HepG2 (cell line): Measurements from ENCODE around the gene CELSR3. TPM values are rescaled to one million over a fixed set of nuclear protein-coding genes. Genes with fewer than 3 reads are reported as not detected.

Experiments
- DBP ChIP-seq: sonication (generic); formaldehyde crosslinking; IDR thresholded peaks from 2 replicates; pipeline ENCODE4 v1.4.0; 2020; ENCODE audit warnings: missing genetic modification reagents; ENCODE audit errors: not compliant biosample characterization
- HOMEZ ChIP-seq: IDR thresholded peaks from 2 replicates; pipeline ENCODE4 v1.6.1; 2016; ENCODE audit warnings: low read depth
- MAFG ChIP-seq: sonication (generic); formaldehyde crosslinking; IDR thresholded peaks from 2 replicates; pipeline ENCODE4 v1.5.1; 2020; ENCODE audit warnings: mild to moderate bottlenecking, missing genetic modification reagents
- MTA1 ChIP-seq: sonication (generic); formaldehyde crosslinking; IDR thresholded peaks from 2 replicates; pipeline ENCODE4 v1.4.0; 2020; ENCODE audit warnings: missing genetic modification reagents, mild to moderate bottlenecking, borderline replicate concordance
- NR2F6 ChIP-seq, 2 experiments: IDR thresholded peaks; 2 replicates each; pipeline ENCODE4 v1.6.1; 2016; ENCODE audit warnings: antibody characterized with exemption in 1 of 2, mild to moderate bottlenecking in 1 of 2
- SMYD3 ChIP-seq: sonication (generic); formaldehyde crosslinking; IDR thresholded peaks from 2 replicates; pipeline ENCODE4 v1.8.1; 2023; ENCODE audit warnings: mild to moderate bottlenecking, missing genetic modification reagents
- ZBTB38 ChIP-seq: sonication (generic); formaldehyde crosslinking; IDR thresholded peaks from 2 replicates; pipeline ENCODE4 v1.5.1; 2020; ENCODE audit warnings: mild to moderate bottlenecking, missing genetic modification reagents
- ZFP90 ChIP-seq: sonication (generic); formaldehyde crosslinking; IDR thresholded peaks from 2 replicates; pipeline ENCODE4 v1.8.0; 2022; ENCODE audit warnings: missing genetic modification reagents, mild to moderate bottlenecking, inconsistent platforms, borderline replicate concordance
- ZFY ChIP-seq: sonication (generic); formaldehyde crosslinking; IDR thresholded peaks from 2 replicates; pipeline ENCODE4 v1.4.0; 2020; ENCODE audit warnings: missing genetic modification reagents
- ZNF557 ChIP-seq: sonication (generic); formaldehyde crosslinking; IDR thresholded peaks from 2 replicates; pipeline ENCODE4 v1.4.0; 2020; ENCODE audit warnings: missing genetic modification reagents
- ZNF598 ChIP-seq: sonication (generic); formaldehyde crosslinking; IDR thresholded peaks from 2 replicates; pipeline ENCODE4 v1.5.1; 2020; ENCODE audit warnings: mild to moderate bottlenecking, missing genetic modification reagents, borderline replicate concordance
- ZNF619 ChIP-seq: sonication (generic); formaldehyde crosslinking; IDR thresholded peaks from 2 replicates; pipeline ENCODE4 v1.4.0; 2020; ENCODE audit warnings: mild to moderate bottlenecking, missing genetic modification reagents
- polyA plus RNA-seq, 8 experiments: library from polyadenylated mRNA; depleted of rRNA in 3 of 8; stranded (reverse) in 7 of 8; unstranded in 1 of 8; fragments of >200 nt; fragmentation: Illumina TruSeq in 4 of 8; extraction: Trizol in 4 of 8; gene quantifications; 2 replicates each; pipeline versions ENCODE4 v1.2.1 to v1.2.3, GENCODE V29; 2011 to 2016; ENCODE audit warnings: low read depth in 4 of 8, missing spikeins in 1 of 8, mixed read lengths in 1 of 8; ENCODE audit not compliant: insufficient read depth in 1 of 8
- total RNA-seq, 5 experiments: library from RNA; depleted of rRNA; stranded (reverse); fragments of >200 nt; fragmentation: Illumina TruSeq; extraction: Trizol; gene quantifications; 2 replicates each; pipeline ENCODE4 v1.2.3, GENCODE V29; 2016; ENCODE audit warnings: low read depth in 1 of 5

The CELSR3 gene
- total and polyA plus RNA-seq, 2 of the 13 experiments (the other 11 are each of a cell fraction or from before 2014, with no cell fraction given), result 5.4 to 6.7 TPM

GRCh38 chr3:48594417-48595049 is 68.2 kb downstream of the CELSR3 start (continued):
- peak; percentile 96 for TF ChIP-seq ZBTB38
- 0 out of 2 replicates have a peak, but pooled peaks have one; percentile 20 for TF ChIP-seq MTA1 (CRISPR knock-in tag)
- TF ChIP-seq ZFY (CRISPR knock-in tag), result peak; percentile 58; the same call in 1 of the 2 replicates
- no peak for TF ChIP-seq ZNF557
- no peak for TF ChIP-seq MAFG (CRISPR knock-in tag)
- TF ChIP-seq ZNF598 (CRISPR knock-in tag), result no peak
- no peak for TF ChIP-seq HOMEZ (CRISPR knock-in tag)
- no peak for TF ChIP-seq ZFP90 (CRISPR knock-in tag)
- TF ChIP-seq ZNF619 (CRISPR knock-in tag), result no peak
- TF ChIP-seq DBP (CRISPR knock-in tag), result no peak
- TF ChIP-seq NR2F6 (IDR thresholded peaks at IDR 0.05), result 0 out of 2 replicates have a peak, but pooled peaks have one; percentile 13
- TF ChIP-seq NR2F6 (CRISPR knock-in tag; IDR thresholded peaks at IDR 0.05), result no peak
- TF ChIP-seq SMYD3 (CRISPR knock-in tag), result no peak
